BJ (cell line): ENCODE data around the gene SFTPA1. TPM values are rescaled to one million over a fixed set of nuclear protein-coding genes. Genes with fewer than 3 reads are reported as not detected.
"Not testable (repeated sequence)": the region's sequence is repeated elsewhere in the genome, so short reads cannot be mapped to it uniquely, and the experiment has no call there.

Experiments used
- CTCF ChIA-PET: fragments of 350-600 bp; formaldehyde crosslinking; extraction: SDS; loops from one replicate; lab custom pipeline; 2021; ENCODE audit warnings: antibody characterized with exemption, inconsistent platforms; lab: Yijun Ruan, JAX
- POLR2A ChIA-PET: fragments of 300-600 bp; sonication (Branson Sonifier 250); formaldehyde crosslinking; extraction: SDS; loops from one replicate; lab custom pipeline; 2021; ENCODE audit warnings: antibody characterized with exemption; lab: Charles Lee
- DNase-seq: peaks from one replicate; pipeline ENCODE4 v3.0.0-alpha.2; 2011; ENCODE audit warnings: low read depth
- H3K27me3 ChIP-seq: 2 replicates; pipeline ENCODE4 v1.6.0; 2011; ENCODE audit warnings: low read length; ENCODE audit not compliant: control insufficient read depth, insufficient read depth
- H3K36me3 ChIP-seq: 2 replicates; pipeline ENCODE4 v1.5.1; 2011; ENCODE audit warnings: low read length; ENCODE audit not compliant: control insufficient read depth, insufficient read depth
- H3K4me3 ChIP-seq: 2 replicates; pipeline ENCODE4 v1.5.1; 2011; ENCODE audit warnings: low read depth, mild to moderate bottlenecking, control low read depth, low read length
- CTCF ChIP-seq: IDR thresholded peaks from 2 replicates; pipeline ENCODE4 v1.5.1; 2011; ENCODE audit warnings: low read depth, mild to moderate bottlenecking, control low read depth, inconsistent platforms, low read length, moderate library complexity; ENCODE audit not compliant: insufficient read depth
- polyA plus RNA-seq: library from polyadenylated mRNA; depleted of rRNA; stranded (reverse); fragments of >200 nt; gene quantifications from 2 replicates; pipeline ENCODE4 v1.2.3, GENCODE V29; 2011

The SFTPA1 gene
- polyA plus RNA-seq, 1 experiment: not detected

GRCh38 chr10:79579361-79579760 is 31.4 kb upstream of the SFTPA1 start:
- Histone ChIP-seq H3K27me3 (peaks cover 1% of the 10 kb centered on the region; the same call in 1 of the 2 replicates), H3K36me3 (no peaks in the 10 kb centered on the region), H3K4me3 (no peak overlapping the region)
- POLR2A ChIA-PET: no interaction called here
- TF ChIP-seq CTCF: no peak
- no peak for DNase-seq
- CTCF ChIA-PET: no interaction called here

- TF ChIP-seq CTCF: no peak
- Histone ChIP-seq H3K27me3 (peaks cover 3% of the 10 kb centered on the region; the same call in 1 of the 2 replicates), H3K4me3 (no peak overlapping the region), H3K36me3 (no peaks in the 10 kb centered on the region)
- POLR2A ChIA-PET: no interaction called here
- DNase-seq: no peak
- CTCF ChIA-PET: no interaction called here
Observed at GRCh38 chr10:79581044-79581443, 29.7 kb upstream of the SFTPA1 start.

GRCh38 chr10:79582096-79582495 is 28.6 kb upstream of the SFTPA1 start:
- H3K36me3 ChIP-seq: no peaks in the 10 kb centered on the region
- TF ChIP-seq CTCF: no peak
- POLR2A ChIA-PET: no interaction called here
- DNase-seq: no peak
- CTCF ChIA-PET: no interaction called here
- H3K27me3 ChIP-seq: peaks cover 3% of the 10 kb centered on the region; the same call in 1 of the 2 replicates
- no peak overlapping the region for H3K4me3 ChIP-seq

GRCh38 chr10:79582954-79583353 is 27.8 kb upstream of the SFTPA1 start:
- H3K4me3 ChIP-seq, DNase-seq, H3K27me3 ChIP-seq, H3K36me3 ChIP-seq, POLR2A ChIA-PET, CTCF ChIA-PET: not testable (repeated sequence)

- Histone ChIP-seq H3K27me3 (peaks cover 3% of the 10 kb centered on the region; the same call in 1 of the 2 replicates), H3K4me3 (no peak overlapping the region), H3K36me3 (no peaks in the 10 kb centered on the region)
- no peak for TF ChIP-seq CTCF
- POLR2A ChIA-PET: no interaction called here
- no peak for DNase-seq
- CTCF ChIA-PET: interaction anchor here (1.2 kb wide), 1 partner anchor 11 kb away, joined by 4 read pairs; no protein-coding TSS in a partner anchor
Observed at GRCh38 chr10:79583488-79584024, 27.2 kb upstream of the SFTPA1 start.
